Transverse colon (tissue), 4 donors: ENCODE measurements around the gene COL8A1. TPM values are rescaled to one million over a fixed set of nuclear protein-coding genes. Genes with fewer than 3 reads are reported as not detected.

Source experiments
- DNase-seq: peaks from one replicate; pipeline ENCODE4 v3.0.0-alpha.2; 2019
- H3K27ac ChIP-seq, 4 donors: fragments of 200-600 bp; sonication (generic); 2 replicates each; pipeline ENCODE4 v1.5.1; 2016 to 2018; ENCODE audit warnings: inconsistent platforms in 4 of 4
- H3K27me3 ChIP-seq: fragments of 200-600 bp; sonication (generic); 2 replicates; pipeline ENCODE4 v1.5.1; 2017; ENCODE audit warnings: inconsistent platforms
- H3K36me3 ChIP-seq, 4 donors: fragments of 200-600 bp; sonication (generic); 2 replicates each; pipeline ENCODE4 v1.5.1; 2017 to 2019; ENCODE audit warnings: inconsistent platforms in 4 of 4
- H3K4me1 ChIP-seq, 4 donors: fragments of 200-600 bp; sonication (generic); 2 replicates each; pipeline ENCODE4 v1.5.1; 2017 to 2020; ENCODE audit warnings: inconsistent platforms in 4 of 4
- H3K4me3 ChIP-seq, 4 donors: fragments of 200-600 bp; sonication (generic); 1 replicate in 1 of 4; 2 replicates in 3 of 4; pipeline versions ENCODE4 v1.5.1 to v1.6.1; 2017 to 2019; ENCODE audit warnings: inconsistent platforms in 4 of 4
- H3K9me3 ChIP-seq, 2 donors: fragments of 200-600 bp; sonication (generic); 2 replicates each; pipeline ENCODE4 v1.5.1; 2017 to 2019; ENCODE audit warnings: inconsistent platforms in 2 of 2
- EP300 ChIP-seq: sonication (generic); formaldehyde crosslinking; IDR thresholded peaks from one replicate; pipeline ENCODE4 v1.6.1; 2017; ENCODE audit warnings: antibody characterized with exemption, low read depth
- POLR2A ChIP-seq: fragments of 450-650 bp; IDR thresholded peaks from one replicate; pipeline ENCODE4 v1.6.1; 2016; ENCODE audit warnings: antibody characterized with exemption, mild to moderate bottlenecking, moderate library complexity
- POLR2AphosphoS5 ChIP-seq, 3 donors: sonication (generic); formaldehyde crosslinking; IDR thresholded peaks; one replicate each; pipeline ENCODE4 v1.6.1; 2016; ENCODE audit warnings: antibody characterized with exemption in 3 of 3
- WGBS, 2 donors: methylation state at CpG; one replicate each; pipeline ENCODE4 v1.1.5; 2018; ENCODE audit warnings: low coverage in 1 of 2; 5-methylcytosine and 5-hydroxymethylcytosine counted together
- in situ Hi-C, 4 donors: fragments of 200-750 bp; cut with MboI; loops; one replicate each; pipeline versions ENCODE4 v1.15.0 to v1.15.1; 2017; ENCODE audit warnings: low sequenced_read_pairs in 3 of 4, low pct_ligation_motif_present in 1 of 4, low pct_unique_long_range_greater_than_20kb in 1 of 4
- intact Hi-C: fragments of 100-400 bp; cut with DNase I; formaldehyde crosslinking; loops from one replicate; pipeline ENCODE4 v1.15.1; 2023; ENCODE audit warnings: low total_unique reads
- total RNA-seq, 4 donors: library from RNA; depleted of rRNA; stranded (reverse); fragments of >200 nt; gene quantifications; one replicate each; pipeline ENCODE4 v1.1.0, GENCODE V29; 2016
- TF ChIP-seq, protein P1 (sequence below), 5 experiments: fragments of 200-600 bp in 3 of 5; fragments of 450-650 bp in 2 of 5; sonication (generic) in 3 of 5; IDR thresholded peaks; 1 replicate in 2 of 5; 2 replicates in 3 of 5; pipeline ENCODE4 v1.5.1; 2016 to 2017; ENCODE audit warnings: antibody characterized with exemption in 5 of 5, inconsistent platforms in 3 of 5, mild to moderate bottlenecking in 2 of 5, moderate library complexity in 1 of 5

The COL8A1 gene
- total RNA-seq, 4 donors from 2014 or later: 1.5 to 10.5 (median 3.7) TPM

DNA sequence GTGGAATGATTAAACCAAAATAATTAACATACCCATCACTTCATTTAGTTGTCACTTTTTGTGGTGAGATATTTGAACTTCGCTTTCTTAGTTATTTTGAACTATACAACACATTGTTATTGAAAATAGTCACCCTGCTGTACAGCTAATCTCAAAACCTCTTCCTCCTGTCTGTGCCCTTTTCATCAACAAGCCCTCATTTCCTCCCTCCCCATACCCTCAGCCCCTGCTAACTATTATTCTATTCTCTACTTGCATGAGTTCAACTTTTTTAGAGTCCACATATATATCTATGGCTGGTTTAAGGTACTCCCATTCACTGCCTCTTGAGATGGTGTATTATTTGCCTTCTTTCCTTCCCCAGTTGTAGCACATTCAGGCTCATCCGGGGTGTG lies 32.2 kb downstream of the COL8A1 start:
- Histone ChIP-seq H3K4me1 (peaks cover 0 to 4% (median 0%) of the 10 kb centered on the region in 4 donors), H3K36me3 (no peaks in the 10 kb centered on the region), H3K9me3 (no peaks in the 10 kb centered on the region), H3K27me3 (no peaks in the 10 kb centered on the region), H3K27ac (no peak overlapping the region), H3K4me3 (no peak overlapping the region)
- DNase-seq: no peak
- in situ Hi-C loops (no loop called here), intact Hi-C loops (no loop called here)
- no peak for TF ChIP-seq EP300
- TF ChIP-seq POLR2A: no peak
- no peak for TF ChIP-seq POLR2AphosphoS5 (IDR thresholded peaks at IDR 0.05)
- TF ChIP-seq, protein P1, sequence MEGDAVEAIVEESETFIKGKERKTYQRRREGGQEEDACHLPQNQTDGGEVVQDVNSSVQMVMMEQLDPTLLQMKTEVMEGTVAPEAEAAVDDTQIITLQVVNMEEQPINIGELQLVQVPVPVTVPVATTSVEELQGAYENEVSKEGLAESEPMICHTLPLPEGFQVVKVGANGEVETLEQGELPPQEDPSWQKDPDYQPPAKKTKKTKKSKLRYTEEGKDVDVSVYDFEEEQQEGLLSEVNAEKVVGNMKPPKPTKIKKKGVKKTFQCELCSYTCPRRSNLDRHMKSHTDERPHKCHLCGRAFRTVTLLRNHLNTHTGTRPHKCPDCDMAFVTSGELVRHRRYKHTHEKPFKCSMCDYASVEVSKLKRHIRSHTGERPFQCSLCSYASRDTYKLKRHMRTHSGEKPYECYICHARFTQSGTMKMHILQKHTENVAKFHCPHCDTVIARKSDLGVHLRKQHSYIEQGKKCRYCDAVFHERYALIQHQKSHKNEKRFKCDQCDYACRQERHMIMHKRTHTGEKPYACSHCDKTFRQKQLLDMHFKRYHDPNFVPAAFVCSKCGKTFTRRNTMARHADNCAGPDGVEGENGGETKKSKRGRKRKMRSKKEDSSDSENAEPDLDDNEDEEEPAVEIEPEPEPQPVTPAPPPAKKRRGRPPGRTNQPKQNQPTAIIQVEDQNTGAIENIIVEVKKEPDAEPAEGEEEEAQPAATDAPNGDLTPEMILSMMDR (IDR thresholded peaks at IDR 0.05): no peak
- WGBS, 2 donors: 70 to 96% methylated on average over 2 of the region's 2 CpGs

DNA sequence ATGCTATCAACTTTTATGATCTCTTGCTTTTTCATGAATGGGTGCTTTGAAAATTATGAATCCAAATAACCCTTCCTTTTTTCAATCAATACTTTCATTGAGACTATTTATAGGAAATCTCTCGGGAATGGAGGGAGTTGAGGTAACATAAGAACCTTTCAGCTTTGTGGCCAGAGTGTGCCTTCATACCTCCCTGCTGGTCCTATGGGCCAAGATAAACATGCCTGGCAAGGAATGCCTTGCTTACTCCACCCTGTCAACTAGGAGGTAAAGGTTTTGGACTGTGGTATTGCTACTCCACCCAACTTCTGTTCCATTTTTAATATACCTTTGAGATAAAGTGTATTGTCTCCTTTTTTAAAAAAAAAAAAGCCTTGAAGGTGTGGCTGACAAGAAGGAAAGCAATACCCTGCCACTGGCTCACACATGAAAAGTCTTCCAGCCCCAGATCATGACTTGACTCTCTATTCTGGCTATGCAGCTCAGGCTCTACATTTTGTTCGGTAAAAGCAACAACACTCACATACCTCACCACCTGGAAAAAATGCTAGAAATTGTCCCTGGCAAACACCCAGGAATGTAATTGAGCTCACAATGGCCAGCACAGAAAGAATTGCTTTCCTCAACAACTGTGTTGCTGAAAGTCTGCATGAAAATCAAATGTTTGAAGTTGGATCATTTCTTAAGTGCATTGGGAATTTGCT lies 35.8 kb downstream of the COL8A1 start:
- 27 to 49% methylated on average over 2 of the region's 2 CpGs for WGBS, 2 donors
- DNase-seq: no peak

DNA sequence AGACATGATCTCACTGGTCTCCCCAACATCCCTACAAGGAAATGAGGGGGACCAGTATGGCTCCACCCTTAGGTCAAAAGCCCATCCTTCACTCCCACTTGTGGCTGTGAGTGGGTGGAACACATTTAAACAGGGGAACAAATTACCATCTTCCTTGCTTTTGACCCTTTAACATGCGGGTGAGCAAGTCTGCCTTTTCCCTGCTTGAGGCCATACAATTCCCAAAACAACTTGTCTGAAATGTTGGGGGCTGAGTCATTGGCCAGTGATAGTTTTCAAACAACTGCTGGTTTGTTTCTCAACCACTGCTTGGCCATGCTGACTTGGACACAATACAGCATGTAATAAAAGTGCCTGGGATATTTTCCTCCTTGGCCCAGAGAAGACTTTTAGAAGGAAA lies 39.6 kb downstream of the COL8A1 start:
- peak overlapping the region; percentile 21 to 68 (median 64) for H3K27ac ChIP-seq
- H3K27me3 ChIP-seq: no peaks in the 10 kb centered on the region
- H3K9me3 ChIP-seq: no peaks in the 10 kb centered on the region
- no peaks in the 10 kb centered on the region for H3K36me3 ChIP-seq
- DNase-seq: no peak
- intact Hi-C loops (no loop called here), in situ Hi-C loops (no loop called here)
- TF ChIP-seq, protein P1 (IDR thresholded peaks at IDR 0.05): no peak
- peak; percentile 19 to 64 (median 50) for TF ChIP-seq POLR2AphosphoS5 (IDR thresholded peaks at IDR 0.05)
- H3K4me3 ChIP-seq: no peak overlapping the region
- WGBS, 2 donors: 55% methylated on average over 1 of the region's 1 CpG; no CpG with 5 or more reads in 1 of the 2 donors
- peaks cover 0 to 4% (median 2%) of the 10 kb centered on the region in 4 donors for H3K4me1 ChIP-seq

More for the DNA sequence above, 35.8 kb downstream of the COL8A1 start:
- H3K27me3 ChIP-seq: no peaks in the 10 kb centered on the region
- intact Hi-C loops: no loop called here
- no peak for TF ChIP-seq EP300
- no peak for TF ChIP-seq POLR2A
- TF ChIP-seq POLR2AphosphoS5 (IDR thresholded peaks at IDR 0.05): no peak
- TF ChIP-seq, protein P1 (IDR thresholded peaks at IDR 0.05): no peak
- no peaks in the 10 kb centered on the region for H3K9me3 ChIP-seq
- peaks cover 0 to 4% (median 2%) of the 10 kb centered on the region in 4 donors for H3K4me1 ChIP-seq
- H3K4me3 ChIP-seq: no peak overlapping the region
- H3K36me3 ChIP-seq: no peaks in the 10 kb centered on the region
- H3K27ac ChIP-seq: peak overlapping the region in 1 of 4 donors; percentile 33
- in situ Hi-C loops: no loop called here

DNA sequence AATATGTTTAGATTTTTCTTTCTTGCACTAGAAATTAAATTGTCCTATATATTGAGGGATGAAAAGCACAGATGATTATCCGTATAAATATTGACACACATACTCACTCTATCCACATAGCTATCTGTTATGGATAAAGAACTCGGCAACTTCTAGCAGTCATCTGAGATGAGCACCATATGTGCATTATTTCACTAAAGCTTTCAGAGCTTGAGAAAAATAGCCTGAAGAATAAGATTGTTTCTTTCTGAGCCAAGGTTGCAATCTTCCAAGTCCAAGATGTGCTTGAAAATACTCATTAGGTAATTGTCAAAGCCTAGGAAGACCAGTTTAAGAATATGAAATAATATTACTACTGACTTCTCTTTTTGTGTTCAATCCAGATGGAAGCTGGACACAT lies 40.5 kb downstream of the COL8A1 start:
- no peaks in the 10 kb centered on the region for H3K36me3 ChIP-seq
- H3K4me3 ChIP-seq: no peak overlapping the region
- no peaks in the 10 kb centered on the region for H3K27me3 ChIP-seq
- peaks cover 0 to 4% (median 2%) of the 10 kb centered on the region in 4 donors for H3K4me1 ChIP-seq
- 81 to 88% methylated on average over 2 of the region's 2 CpGs for WGBS, 2 donors
- no peaks in the 10 kb centered on the region for H3K9me3 ChIP-seq
- intact Hi-C loops: no loop called here
- in situ Hi-C loops: no loop called here
- TF ChIP-seq, protein P1 (IDR thresholded peaks at IDR 0.05): no peak
- TF ChIP-seq POLR2AphosphoS5 (IDR thresholded peaks at IDR 0.05) (no peak), POLR2A (no peak)
- no peak for DNase-seq
- H3K27ac ChIP-seq: peak overlapping the region in 3 of 4 donors; percentile 63 to 68 (median 66)
